ENCODE results near the gene MDM2. TPM values are rescaled to one million over a fixed set of nuclear protein-coding genes. Genes with fewer than 3 reads are reported as not detected.

MDM2 gene
- total RNA-seq, 4 donors from 2014 or later, result 39.5 to 84.1 (median 61.8) TPM

DNA sequence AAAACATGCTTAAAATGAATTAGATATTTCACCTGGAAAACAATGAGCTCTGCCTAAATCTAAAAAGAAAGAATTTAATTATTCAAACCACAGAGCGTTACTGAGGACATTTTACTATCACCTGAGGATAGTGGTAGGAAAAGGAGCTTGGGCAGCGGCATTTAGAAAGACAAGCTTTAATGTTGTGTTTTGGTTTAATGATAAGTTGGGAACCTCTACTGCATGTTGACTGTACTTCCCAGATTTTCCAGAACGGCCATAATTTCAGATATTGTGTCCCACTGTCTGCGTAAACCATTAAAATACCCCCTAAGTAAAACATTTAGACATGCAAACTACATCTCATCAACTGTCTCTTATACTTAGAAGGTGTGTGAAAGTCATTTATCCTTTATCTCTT is 69.6 kb downstream of the MDM2 start:
- no peak for DNase-seq (ENCODE audit: low spot score in 2 of 2)
- peaks cover 6% of the 10 kb centered on the region for H3K9me3 ChIP-seq
- no peak overlapping the region for H3K27ac ChIP-seq
- H3K4me3 ChIP-seq, result no peak overlapping the region
- 97% methylated on average over 4 of the region's 4 CpGs for WGBS
- TF ChIP-seq POLR2A (IDR thresholded peaks at IDR 0.05) (no peak), POLR2AphosphoS5 (IDR thresholded peaks at IDR 0.05) (no peak), CTCF (IDR thresholded peaks at IDR 0.05) (no peak), EP300 (IDR thresholded peaks at IDR 0.05) (no peak)
- H3K27me3 ChIP-seq, result no peaks in the 10 kb centered on the region
- no peaks in the 10 kb centered on the region for H3K4me1 ChIP-seq
- no peaks in the 10 kb centered on the region for H3K36me3 ChIP-seq

DNA sequence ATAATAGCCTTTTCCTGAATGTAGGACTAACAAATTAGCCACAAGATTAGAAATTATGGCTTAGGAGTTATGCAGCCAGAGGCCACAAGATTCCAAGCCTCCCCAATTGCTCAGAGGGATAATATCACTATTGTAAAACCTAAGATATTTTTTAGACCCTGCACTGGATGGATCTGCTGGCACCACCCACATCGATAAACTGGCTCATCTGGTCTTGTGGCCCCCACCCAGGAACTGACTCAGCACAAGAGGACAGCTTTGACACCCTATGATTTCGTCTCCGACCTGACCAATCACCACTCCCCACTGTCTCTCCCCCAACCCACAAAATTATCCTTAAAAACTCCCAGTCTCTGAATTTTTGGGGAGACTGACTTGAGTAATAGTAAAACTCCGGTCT is 70.3 kb downstream of the MDM2 start:
- Histone ChIP-seq H3K27ac (no peak overlapping the region), H3K4me1 (no peaks in the 10 kb centered on the region), H3K4me3 (no peak overlapping the region), H3K9me3 (peaks cover 6% of the 10 kb centered on the region), H3K27me3 (no peaks in the 10 kb centered on the region), H3K36me3 (no peaks in the 10 kb centered on the region)
- no peak for DNase-seq (ENCODE audit: low spot score in 2 of 2)
- WGBS, result 85% methylated on average over 4 of the region's 4 CpGs
- TF ChIP-seq EP300 (IDR thresholded peaks at IDR 0.05) (no peak), POLR2AphosphoS5 (IDR thresholded peaks at IDR 0.05) (no peak), POLR2A (IDR thresholded peaks at IDR 0.05) (no peak), CTCF (IDR thresholded peaks at IDR 0.05) (no peak)

- Histone ChIP-seq H3K36me3 (no peaks in the 10 kb centered on the region), H3K4me3 (no peak overlapping the region), H3K27me3 (no peaks in the 10 kb centered on the region), H3K27ac (no peak overlapping the region), H3K9me3 (peaks cover 6% of the 10 kb centered on the region), H3K4me1 (no peaks in the 10 kb centered on the region)
- TF ChIP-seq CTCF (IDR thresholded peaks at IDR 0.05) (no peak), POLR2A (IDR thresholded peaks at IDR 0.05) (no peak), EP300 (IDR thresholded peaks at IDR 0.05) (no peak)
- 90% methylated on average over 4 of the region's 4 CpGs for WGBS
- DNase-seq (ENCODE audit: low spot score in 2 of 2), result no peak
These were observed 70.9 kb downstream of the MDM2 start for GRCh38 chr12:68878846-68879245.

GRCh38 chr12:68880660-68881325 is 72.8 kb downstream of the MDM2 start:
- TF ChIP-seq EP300 (IDR thresholded peaks at IDR 0.05) (no peak), CTCF (IDR thresholded peaks at IDR 0.05) (no peak), POLR2A (IDR thresholded peaks at IDR 0.05) (no peak), POLR2AphosphoS5 (IDR thresholded peaks at IDR 0.05) (no peak)
- 72% methylated on average over 5 of the region's 5 CpGs for whole genome bisulfite sequencing
- no peaks in the 10 kb centered on the region for H3K4me1 ChIP-seq
- no peaks in the 10 kb centered on the region for H3K27me3 ChIP-seq
- H3K4me3 ChIP-seq, result no peak overlapping the region
- H3K27ac ChIP-seq, result no peak overlapping the region
- H3K36me3 ChIP-seq, result no peaks in the 10 kb centered on the region
- H3K9me3 ChIP-seq, result peaks cover 6% of the 10 kb centered on the region
- no peak for DNase-seq (ENCODE audit: low spot score in 2 of 2)

- H3K4me1 ChIP-seq, result no peaks in the 10 kb centered on the region
- no peak for DNase-seq (ENCODE audit: low spot score in 2 of 2)
- TF ChIP-seq EP300 (IDR thresholded peaks at IDR 0.05) (no peak), POLR2A (IDR thresholded peaks at IDR 0.05) (no peak), POLR2AphosphoS5 (IDR thresholded peaks at IDR 0.05) (no peak), CTCF (IDR thresholded peaks at IDR 0.05) (no peak)
- no peak overlapping the region for H3K27ac ChIP-seq
- peaks cover 6% of the 10 kb centered on the region for H3K9me3 ChIP-seq
- 94% methylated on average over 4 of the region's 4 CpGs for WGBS
- H3K4me3 ChIP-seq, result no peak overlapping the region
- no peaks in the 10 kb centered on the region for H3K27me3 ChIP-seq
- no peaks in the 10 kb centered on the region for H3K36me3 ChIP-seq
These were observed 74.4 kb downstream of the MDM2 start for GRCh38 chr12:68882251-68882964.
